ENCODE data around the gene ALLC. TPM values are rescaled to one million over a fixed set of nuclear protein-coding genes. Genes with fewer than 3 reads are reported as not detected.

Gene ALLC
- total and polyA plus RNA-seq, 2 experiments from 2014 or later, result not detected

DNA sequence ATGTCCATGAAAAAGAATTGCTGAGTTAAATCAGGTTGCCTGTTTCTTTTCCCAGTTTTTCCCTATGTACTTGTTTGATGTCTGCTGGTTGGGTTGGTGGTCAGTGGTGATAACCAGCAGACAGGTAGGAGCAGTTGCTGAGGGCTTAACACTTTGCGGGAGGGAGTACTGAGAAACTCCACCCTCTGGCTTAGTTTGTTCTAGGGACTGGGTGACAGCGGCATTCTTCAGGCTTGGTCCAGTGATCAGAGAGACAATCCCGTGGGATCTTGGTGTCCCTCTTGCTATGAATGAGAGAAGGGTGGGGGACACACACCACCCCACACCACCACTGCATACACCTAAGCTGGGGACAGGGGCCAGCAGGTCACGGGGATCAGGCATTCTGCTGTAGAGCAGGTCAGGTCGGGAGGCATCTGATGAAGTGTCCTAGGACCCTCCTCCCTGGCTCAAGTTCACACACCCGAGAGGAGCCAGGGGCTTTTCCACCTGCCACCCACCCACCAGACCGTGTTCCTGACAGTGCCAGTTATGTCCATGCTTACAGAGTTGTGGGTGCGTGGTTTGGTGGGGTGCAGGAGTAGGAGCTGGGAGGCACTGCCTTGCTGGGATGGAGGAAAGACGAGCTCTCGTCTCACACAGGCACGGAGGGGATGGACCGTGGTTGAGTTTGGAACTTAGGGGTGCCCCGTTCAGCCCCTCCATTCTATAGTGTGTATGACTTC is 21.3 kb upstream of the ALLC start:
- WGBS, 2 experiments (ENCODE audit: low coverage in 1 of 2, low lambda C conversion rate in 2 of 2, missing lambda C conversion rate in 2 of 2), result 62 to 67% methylated on average over 13 of the region's 13 CpGs
- no peaks in the 10 kb centered on the region for H3F3A ChIP-seq (ENCODE audit: insufficient read depth)
- H3K27me3 ChIP-seq (replicated peaks; ENCODE audit: insufficient read depth), result peaks cover 17% of the 10 kb centered on the region; the same call in 1 of the 2 replicates
- in situ Hi-C loops (cut with MboI), result no loop called here
- no peaks in the 10 kb centered on the region for H3K9me3 ChIP-seq (ENCODE audit: low read depth)
- H2AFZ ChIP-seq, result no peak overlapping the region
- no peak overlapping the region for H3K4me3 ChIP-seq
- no peaks in the 10 kb centered on the region for H4K20me1 ChIP-seq (ENCODE audit: insufficient read depth)
- H3K9ac ChIP-seq, result no peak overlapping the region
- no peaks in the 10 kb centered on the region for H3K4me1 ChIP-seq (ENCODE audit: insufficient read depth)
- H3K36me3 ChIP-seq (ENCODE audit: low read depth), result no peaks in the 10 kb centered on the region
- no peak overlapping the region for H3K27ac ChIP-seq
- TF ChIP-seq EZH2 (IDR thresholded peaks at IDR 0.05; ENCODE audit: insufficient read depth, poor library complexity, severe bottlenecking), result no peak
- no peak for DNase-seq
- H3K9me2 ChIP-seq (ENCODE audit: insufficient read depth), result no peaks in the 10 kb centered on the region
- no peak overlapping the region for H3K4me2 ChIP-seq (ENCODE audit: unreplicated experiment)
- no peaks in the 10 kb centered on the region for H3K79me2 ChIP-seq (ENCODE audit: insufficient read depth)

DNA sequence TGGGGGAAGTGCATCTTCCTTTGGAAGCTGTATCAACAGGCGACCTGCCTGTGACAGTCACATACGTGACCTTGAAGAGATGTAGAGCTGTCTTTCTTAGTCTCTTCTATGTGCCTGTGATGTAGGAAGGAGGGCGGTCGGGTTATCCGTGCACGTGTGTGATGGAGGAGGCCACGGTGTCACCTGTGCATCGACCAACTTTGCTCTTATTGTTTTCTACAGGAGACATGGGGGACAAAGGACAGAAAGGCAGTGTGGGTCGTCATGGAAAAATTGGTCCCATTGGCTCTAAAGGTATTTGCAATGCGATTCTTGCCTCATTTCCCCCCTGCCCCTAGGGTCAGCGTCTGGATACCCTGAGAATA is 20.7 kb upstream of the ALLC start:
- peaks cover 17% of the 10 kb centered on the region; the same call in 1 of the 2 replicates for H3K27me3 ChIP-seq (replicated peaks; ENCODE audit: insufficient read depth)
- TF ChIP-seq EZH2phosphoT487 (IDR thresholded peaks at IDR 0.05; ENCODE audit: insufficient read depth, low read depth), result no peak
- no peak for TF ChIP-seq EZH2 (IDR thresholded peaks at IDR 0.05; ENCODE audit: insufficient read depth, poor library complexity, severe bottlenecking)
- no peaks in the 10 kb centered on the region for H3F3A ChIP-seq (ENCODE audit: insufficient read depth)
- H4K20me1 ChIP-seq (ENCODE audit: insufficient read depth), result no peaks in the 10 kb centered on the region
- WGBS, 2 experiments (ENCODE audit: low coverage in 1 of 2, low lambda C conversion rate in 2 of 2, missing lambda C conversion rate in 2 of 2), result 61 to 69% methylated on average over 11 of the region's 11 CpGs
- H3K36me3 ChIP-seq (ENCODE audit: low read depth), result no peaks in the 10 kb centered on the region
- H3K27ac ChIP-seq, result no peak overlapping the region
- no peak for DNase-seq
- no peak overlapping the region for H3K4me2 ChIP-seq (ENCODE audit: unreplicated experiment)
- H3K4me3 ChIP-seq, result no peak overlapping the region
- in situ Hi-C loops (cut with MboI), result no loop called here
- no peak overlapping the region for H2AFZ ChIP-seq
- H3K9me3 ChIP-seq (ENCODE audit: low read depth), result no peaks in the 10 kb centered on the region
- no peaks in the 10 kb centered on the region for H3K9me2 ChIP-seq (ENCODE audit: insufficient read depth)
- H3K4me1 ChIP-seq (ENCODE audit: insufficient read depth), result no peaks in the 10 kb centered on the region
- H3K79me2 ChIP-seq (ENCODE audit: insufficient read depth), result no peaks in the 10 kb centered on the region
- H3K9ac ChIP-seq, result no peak overlapping the region

DNA sequence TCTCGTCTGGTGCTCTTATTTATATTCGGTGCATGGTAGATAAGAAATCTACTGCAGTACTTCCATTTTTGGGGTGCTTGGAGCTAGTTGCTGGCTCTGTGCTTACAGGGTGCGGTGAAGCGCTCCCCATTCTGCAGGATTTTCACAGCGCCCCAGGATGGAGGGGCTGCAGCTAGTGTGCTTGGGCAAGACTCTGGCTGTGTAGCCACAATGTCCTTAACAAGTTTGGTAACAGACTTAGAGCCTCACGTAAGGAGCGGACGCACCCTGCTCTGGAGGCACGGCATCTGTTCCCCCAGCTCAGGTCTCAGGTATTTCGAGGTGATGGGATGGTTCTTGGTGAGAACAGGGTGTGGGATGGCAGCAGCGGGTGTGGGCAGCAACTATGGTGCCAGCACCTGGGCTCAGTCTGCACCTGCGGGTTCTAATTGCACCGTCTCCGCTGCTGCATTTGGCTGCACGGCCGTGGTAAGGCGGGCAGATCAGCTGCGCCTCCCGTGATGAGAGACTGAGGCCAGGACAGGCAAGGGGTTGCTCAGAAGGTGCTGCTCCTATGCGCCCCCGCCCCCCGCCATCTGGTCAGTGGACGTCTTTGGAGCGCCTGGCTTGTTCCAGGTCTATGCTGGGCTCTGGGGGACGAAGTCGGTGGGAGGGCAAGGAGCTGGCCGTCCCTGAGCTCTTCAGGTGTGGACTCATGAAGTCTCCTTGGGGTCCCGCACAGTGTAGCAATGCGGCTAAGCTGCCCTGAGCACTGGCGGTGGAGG is 20.1 kb upstream of the ALLC start:
- H3K9ac ChIP-seq, result no peak overlapping the region
- WGBS, 2 experiments (ENCODE audit: low coverage in 1 of 2, low lambda C conversion rate in 2 of 2, missing lambda C conversion rate in 2 of 2), result 77 to 82% methylated on average over 30 of the region's 30 CpGs
- no peaks in the 10 kb centered on the region for H3K9me2 ChIP-seq (ENCODE audit: insufficient read depth)
- H3K4me1 ChIP-seq (ENCODE audit: insufficient read depth), result no peaks in the 10 kb centered on the region
- H3F3A ChIP-seq (ENCODE audit: insufficient read depth), result no peaks in the 10 kb centered on the region
- no peak overlapping the region for H2AFZ ChIP-seq
- no peaks in the 10 kb centered on the region for H3K9me3 ChIP-seq (ENCODE audit: low read depth)
- no peak overlapping the region for H3K27ac ChIP-seq
- peaks cover 17% of the 10 kb centered on the region; the same call in 1 of the 2 replicates for H3K27me3 ChIP-seq (replicated peaks; ENCODE audit: insufficient read depth)
- H4K20me1 ChIP-seq (ENCODE audit: insufficient read depth), result no peaks in the 10 kb centered on the region
- no peak overlapping the region for H3K4me2 ChIP-seq (ENCODE audit: unreplicated experiment)
- in situ Hi-C loops (cut with MboI), result no loop called here
- no peak overlapping the region for H3K4me3 ChIP-seq
- H3K36me3 ChIP-seq (ENCODE audit: low read depth), result no peaks in the 10 kb centered on the region
- no peak for DNase-seq
- no peaks in the 10 kb centered on the region for H3K79me2 ChIP-seq (ENCODE audit: insufficient read depth)
- TF ChIP-seq EZH2phosphoT487 (IDR thresholded peaks at IDR 0.05; ENCODE audit: insufficient read depth, low read depth) (no peak), EZH2 (IDR thresholded peaks at IDR 0.05; ENCODE audit: insufficient read depth, poor library complexity, severe bottlenecking) (no peak)

DNA sequence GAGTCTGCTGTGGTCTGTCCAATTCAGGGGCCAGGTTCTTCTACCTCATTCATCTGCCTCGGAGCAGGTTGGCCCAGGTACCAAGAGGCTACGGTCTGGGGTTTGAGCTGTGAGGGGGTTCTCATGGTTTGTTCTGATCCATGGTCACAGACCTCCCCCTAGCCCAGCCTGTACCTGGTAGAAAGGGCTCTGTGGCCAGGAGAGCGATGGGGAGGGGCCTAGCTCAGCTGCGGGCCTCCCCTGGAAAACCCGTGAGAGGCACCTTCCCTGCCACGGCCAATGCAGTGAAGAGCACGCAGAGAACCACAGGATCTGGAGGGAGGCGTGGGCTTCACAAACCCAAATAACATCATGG is 19.6 kb upstream of the ALLC start:
- WGBS, 2 experiments (ENCODE audit: low coverage in 1 of 2, low lambda C conversion rate in 2 of 2, missing lambda C conversion rate in 2 of 2), result 72 to 75% methylated on average over 8 of the region's 8 CpGs
- H3K79me2 ChIP-seq (ENCODE audit: insufficient read depth), result no peaks in the 10 kb centered on the region
- TF ChIP-seq EZH2 (IDR thresholded peaks at IDR 0.05; ENCODE audit: insufficient read depth, poor library complexity, severe bottlenecking) (no peak), EZH2phosphoT487 (IDR thresholded peaks at IDR 0.05; ENCODE audit: insufficient read depth, low read depth) (no peak)
- no peaks in the 10 kb centered on the region for H3K9me2 ChIP-seq (ENCODE audit: insufficient read depth)
- H3K4me1 ChIP-seq (ENCODE audit: insufficient read depth), result no peaks in the 10 kb centered on the region
- no peaks in the 10 kb centered on the region for H3K9me3 ChIP-seq (ENCODE audit: low read depth)
- no peak overlapping the region for H3K9ac ChIP-seq
- H4K20me1 ChIP-seq (ENCODE audit: insufficient read depth), result no peaks in the 10 kb centered on the region
- peaks cover 17% of the 10 kb centered on the region; the same call in 1 of the 2 replicates for H3K27me3 ChIP-seq (replicated peaks; ENCODE audit: insufficient read depth)
- no peak overlapping the region for H3K27ac ChIP-seq
- H3K4me2 ChIP-seq (ENCODE audit: unreplicated experiment), result no peak overlapping the region
- DNase-seq, result no peak
- no peaks in the 10 kb centered on the region for H3K36me3 ChIP-seq (ENCODE audit: low read depth)
- H3K4me3 ChIP-seq, result no peak overlapping the region
- in situ Hi-C loops (cut with MboI), result no loop called here
- H2AFZ ChIP-seq, result no peak overlapping the region
- no peaks in the 10 kb centered on the region for H3F3A ChIP-seq (ENCODE audit: insufficient read depth)
